ENCODE results near the gene SPEN. TPM values are rescaled to one million over a fixed set of nuclear protein-coding genes. Genes with fewer than 3 reads are reported as not detected.

Gene SPEN
- total and polyA plus RNA-seq, 2 of the 4 experiments (the other 2 are of a cell fraction) = 7.6 to 15.8 TPM

- BruUV-seq (replicated peaks) = no TSS peak
- Histone ChIP-seq H4K8ac (ENCODE audit: low read depth in 2 of 2, low read length in 2 of 2) (0 out of 4 replicates have a peak overlapping the region, but pooled peaks of 1 of the 2 experiments have one; percentile 76), H3K18ac (ENCODE audit: low read depth, low read length) (no peak overlapping the region; the same call in 1 of the 2 replicates), H4K20me1 (ENCODE audit: insufficient read depth, low read length) (peaks cover 12% of the 10 kb centered on the region), H4K5ac (ENCODE audit: low read depth, low read length) (no peak overlapping the region), H2AK5ac (ENCODE audit: low read depth, low read length) (no peak overlapping the region), H3K56ac (ENCODE audit: extremely low read depth, insufficient read depth, low read length) (no peak overlapping the region), H3K27ac (ENCODE audit: insufficient read depth, low read length) (peak overlapping the region; percentile 5; the same call in 1 of the 2 replicates), H3K4ac (ENCODE audit: low read depth, low read length) (no peak overlapping the region), H2AFZ (replicated peaks; ENCODE audit: low read length, poor library complexity) (no peak overlapping the region), H2BK20ac (ENCODE audit: low read depth, low read length) (no peak overlapping the region), H3K14ac (replicated peaks; ENCODE audit: low read depth, low read length) (peak overlapping the region; percentile 91; the same call in 1 of the 2 replicates), H3K9me1 (ENCODE audit: insufficient read depth, low read length) (peaks cover 7% of the 10 kb centered on the region; the same call in 1 of the 2 replicates), H3K23ac (ENCODE audit: low read depth, low read length) (peak overlapping the region; percentile 99; the same call in 1 of the 2 replicates), H3K4me1 (ENCODE audit: control insufficient read depth, insufficient read depth, low read length) (peaks cover 4% of the 10 kb centered on the region), H2BK15ac (ENCODE audit: low read depth, low read length) (no peak overlapping the region), H3K4me3 (ENCODE audit: insufficient read depth, low read depth, low read length) (no peak overlapping the region), H3K27me3 (ENCODE audit: control insufficient read depth, insufficient read depth, low read length) (no peaks in the 10 kb centered on the region), H2BK120ac (ENCODE audit: low read depth, low read length) (no peak overlapping the region), H3K9ac (ENCODE audit: low read depth, low read length) (0 out of 2 replicates have a peak overlapping the region, but pooled peaks have one; percentile 4), H4K91ac (ENCODE audit: insufficient read depth, low read depth, low read length) (0 out of 2 replicates have a peak overlapping the region, but pooled peaks have one; percentile 95), H2BK5ac (ENCODE audit: low read depth, low read length, poor library complexity, severe bottlenecking) (peak overlapping the region; percentile 82), H2AK9ac (replicated peaks; ENCODE audit: low read depth, low read length, poor library complexity) (no peak overlapping the region), H3K36me3 (ENCODE audit: control insufficient read depth, insufficient read depth, low read length) (no peaks in the 10 kb centered on the region), H3K9me3 (ENCODE audit: control insufficient read depth, insufficient read depth, low read length) (no peaks in the 10 kb centered on the region), H3K4me2 (ENCODE audit: low read depth, low read length) (peak overlapping the region; percentile 79; the same call in 1 of the 2 replicates), H3K79me1 (ENCODE audit: low read depth in 1 of 2, low read length in 2 of 2) (peaks cover 6 to 64% of the 10 kb centered on the region in 2 experiments; a peak in 3 of 4 replicates)
- in situ Hi-C loops (cut with MboI; ENCODE audit: low sequenced_read_pairs) (no loop called here), dilution Hi-C loops (cut with HindIII; ENCODE audit: low sequenced_read_pairs, unreplicated experiment) (no loop called here), intact Hi-C loops (cut with micrococcal nuclease) (loop anchor here (5.0 kb wide), 1 partner anchor 38 kb away; the partner anchor contains the start of gene SPEN)
- DNase-seq (no peak), ATAC-seq (ENCODE audit: low read depth) (no peak)
- WGBS, 2 experiments (ENCODE audit: extremely low coverage in 2 of 2, insufficient read length in 1 of 2) = no CpG with 5 or more reads among the region's 5 CpGs
- no peak for TF ChIP-seq MAFK (IDR thresholded peaks at IDR 0.05; ENCODE audit: low read depth, low read length)
- ChIA-PET CTCF (interaction anchor here (1.1 kb wide), 1 partner anchor 8 kb away, joined by 3 read pairs; no protein-coding TSS in a partner anchor), POLR2A (ENCODE audit: unreplicated experiment) (interaction anchor here (0.5 kb wide), 1 partner anchor 19 kb away, joined by 3 read pairs; no protein-coding TSS in a partner anchor)
These were observed 37.8 kb downstream of the SPEN start for GRCh38 chr1:15885269-15885668.
